ENCODE results near the gene CCR5AS.

CCR5AS gene

GRCh38 chr3:46372492-46373359 lies 34.1 kb downstream of the CCR5AS start:
- no peak overlapping the region for H3K4me3 ChIP-seq
- no peaks in the 10 kb centered on the region for H3K4me1 ChIP-seq
- TF ChIP-seq CTCF (IDR thresholded peaks at IDR 0.05): peak in 1 of 3 experiments; percentile 34
- TF ChIP-seq POLR2A (IDR thresholded peaks at IDR 0.05): no peak
- no peaks in the 10 kb centered on the region for H3K9me3 ChIP-seq
- no peak overlapping the region for H3K27ac ChIP-seq
- WGBS, 2 donors: 87 to 92% methylated on average over 8 to 9 of the region's 9 CpGs
- H3K36me3 ChIP-seq (ENCODE audit: low read depth, missing control alignments): no peaks in the 10 kb centered on the region
- intact Hi-C loops (cut with DNase I; ENCODE audit: low total_unique reads): no loop called here
- DNase-seq: no peak
- no peaks in the 10 kb centered on the region for H3K27me3 ChIP-seq

DNA sequence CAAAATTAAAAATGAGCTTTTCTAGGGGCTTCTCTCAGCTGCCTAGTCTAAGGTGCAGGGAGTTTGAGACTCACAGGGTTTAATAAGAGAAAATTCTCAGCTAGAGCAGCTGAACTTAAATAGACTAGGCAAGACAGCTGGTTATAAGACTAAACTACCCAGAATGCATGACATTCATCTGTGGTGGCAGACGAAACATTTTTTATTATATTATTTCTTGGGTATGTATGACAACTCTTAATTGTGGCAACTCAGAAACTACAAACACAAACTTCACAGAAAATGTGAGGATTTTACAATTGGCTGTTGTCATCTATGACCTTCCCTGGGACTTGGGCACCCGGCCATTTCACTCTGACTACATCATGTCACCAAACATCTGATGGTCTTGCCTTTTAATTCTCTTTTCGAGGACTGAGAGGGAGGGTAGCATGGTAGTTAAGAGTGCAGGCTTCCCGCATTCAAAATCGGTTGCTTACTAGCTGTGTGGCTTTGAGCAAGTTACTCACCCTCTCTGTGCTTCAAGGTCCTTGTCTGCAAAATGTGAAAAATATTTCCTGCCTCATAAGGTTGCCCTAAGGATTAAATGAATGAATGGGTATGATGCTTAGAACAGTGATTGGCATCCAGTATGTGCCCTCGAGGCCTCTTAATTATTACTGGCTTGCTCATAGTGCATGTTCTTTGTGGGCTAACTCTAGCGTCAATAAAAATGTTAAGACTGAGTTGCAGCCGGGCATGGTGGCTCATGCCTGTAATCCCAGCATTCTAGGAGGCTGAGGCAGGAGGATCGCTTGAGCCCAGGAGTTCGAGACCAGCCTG lies 35.1 kb downstream of the CCR5AS start:
- H3K9me3 ChIP-seq: no peaks in the 10 kb centered on the region
- no peak overlapping the region for H3K4me3 ChIP-seq
- H3K27ac ChIP-seq: no peak overlapping the region
- WGBS, 2 donors: 73 to 80% methylated on average over 10 of the region's 10 CpGs
- H3K36me3 ChIP-seq (ENCODE audit: low read depth, missing control alignments): no peaks in the 10 kb centered on the region
- no peaks in the 10 kb centered on the region for H3K4me1 ChIP-seq
- TF ChIP-seq CTCF (IDR thresholded peaks at IDR 0.05) (no peak), POLR2A (IDR thresholded peaks at IDR 0.05) (no peak)
- intact Hi-C loops (cut with DNase I; ENCODE audit: low total_unique reads): no loop called here
- no peak for DNase-seq
- H3K27me3 ChIP-seq: no peaks in the 10 kb centered on the region

GRCh38 chr3:46370839-46371518 lies 35.9 kb downstream of the CCR5AS start, which contains the start of gene CCR5:
TSS of gene CCR5 (plus strand) at chr3:46370946. CDS start at chr3:46372903, 1,957 bp downstream.
- no peak for DNase-seq
- WGBS, 2 donors: 58 to 67% methylated on average over 5 of the region's 5 CpGs
- intact Hi-C loops (cut with DNase I; ENCODE audit: low total_unique reads): no loop called here
- Histone ChIP-seq H3K27ac (no peak within 1 kb of the TSS), H3K27me3 (no peaks in the 10 kb centered on the region), H3K36me3 (ENCODE audit: low read depth, missing control alignments) (no peaks in the 10 kb centered on the region), H3K4me1 (no peaks in the 10 kb centered on the region), H3K9me3 (no peaks in the 10 kb centered on the region), H3K4me3 (no peak within 1 kb of the TSS)
- no peak for TF ChIP-seq POLR2A (IDR thresholded peaks at IDR 0.05)
- no peak for TF ChIP-seq CTCF (IDR thresholded peaks at IDR 0.05)

DNA sequence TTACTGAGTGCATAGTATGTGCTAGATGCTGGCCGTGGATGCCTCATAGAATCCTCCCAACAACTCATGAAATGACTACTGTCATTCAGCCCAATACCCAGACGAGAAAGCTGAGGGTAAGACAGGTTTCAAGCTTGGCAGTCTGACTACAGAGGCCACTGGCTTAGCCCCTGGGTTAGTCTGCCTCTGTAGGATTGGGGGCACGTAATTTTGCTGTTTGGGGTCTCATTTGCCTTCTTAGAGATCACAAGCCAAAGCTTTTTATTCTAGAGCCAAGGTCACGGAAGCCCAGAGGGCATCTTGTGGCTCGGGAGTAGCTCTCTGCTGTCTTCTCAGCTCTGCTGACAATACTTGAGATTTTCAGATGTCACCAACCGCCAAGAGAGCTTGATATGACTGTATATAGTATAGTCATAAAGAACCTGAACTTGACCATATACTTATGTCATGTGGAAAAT lies 37.2 kb downstream of the CCR5AS start:
- DNase-seq: no peak
- TF ChIP-seq CTCF (IDR thresholded peaks at IDR 0.05) (no peak), POLR2A (IDR thresholded peaks at IDR 0.05) (no peak)
- no peak overlapping the region for H3K4me3 ChIP-seq
- no peaks in the 10 kb centered on the region for H3K9me3 ChIP-seq
- intact Hi-C loops (cut with DNase I; ENCODE audit: low total_unique reads): no loop called here
- H3K36me3 ChIP-seq (ENCODE audit: low read depth, missing control alignments): no peaks in the 10 kb centered on the region
- 68 to 77% methylated on average over 6 of the region's 6 CpGs for WGBS, 2 donors
- no peaks in the 10 kb centered on the region for H3K4me1 ChIP-seq
- H3K27me3 ChIP-seq: no peaks in the 10 kb centered on the region
- H3K27ac ChIP-seq: no peak overlapping the region

Data from testis (tissue), 2 donors.